Panc1 (cell line): ENCODE measurements around the gene PCSK2. TPM values are rescaled to one million over a fixed set of nuclear protein-coding genes. Genes with fewer than 3 reads are reported as not detected.

Source experiments
- ATAC-seq: fragments of 200-7000 bp; cut with Tn5 transposase; 2 replicates; pipeline ENCODE4 v1.9.1; 2020; ENCODE audit warnings: mild to moderate bottlenecking, moderate library complexity
- BruUV-seq: library from RNA; stranded (reverse); fragments of 400-500 nt; replicated peaks from 2 replicates; lab custom pipeline; 2021; lab: Mats Ljungman, UMichigan
- CTCF ChIA-PET: fragments of 300-600 bp; sonication (Branson Sonifier 250); formaldehyde crosslinking; loops from one replicate; lab custom pipeline; 2022; ENCODE audit warnings: antibody characterized with exemption; lab: Charles Lee
- POLR2A ChIA-PET: fragments of 300-600 bp; sonication (Branson Sonifier 250); formaldehyde crosslinking; loops from one replicate; lab custom pipeline; 2022; ENCODE audit warnings: antibody characterized with exemption; lab: Charles Lee
- DNase-seq: peaks from one replicate; pipeline ENCODE4 v3.0.0-alpha.2; 2010; ENCODE audit warnings: low read depth, low spot score
- H3K27ac ChIP-seq: 2 replicates; pipeline ENCODE4 v1.5.1; 2011; ENCODE audit warnings: mild to moderate bottlenecking, low read length, inconsistent platforms
- H3K27me3 ChIP-seq: fragments of 200-500 bp; sonication (Bioruptor generic); 2 replicates; pipeline ENCODE4 v1.6.0; 2014; ENCODE audit warnings: low read length, inconsistent platforms; ENCODE audit not compliant: control insufficient read depth, insufficient read depth
- H3K36me3 ChIP-seq: fragments of 200-500 bp; sonication (Bioruptor generic); 2 replicates; pipeline ENCODE4 v1.5.1; 2014; ENCODE audit warnings: inconsistent platforms, mild to moderate bottlenecking, low read length, moderate library complexity; ENCODE audit not compliant: control insufficient read depth, insufficient read depth
- H3K4me1 ChIP-seq: 2 replicates; pipeline ENCODE4 v1.5.1; 2011; ENCODE audit warnings: inconsistent platforms, mild to moderate bottlenecking, low read length, moderate library complexity; ENCODE audit not compliant: control insufficient read depth, insufficient read depth
- H3K4me3 ChIP-seq, 2 experiments: 2 replicates each; pipeline ENCODE4 v1.5.1; 2011 to 2012; ENCODE audit warnings: low read depth in 2 of 2, low read length in 2 of 2, mild to moderate bottlenecking in 2 of 2, inconsistent platforms in 1 of 2, moderate library complexity in 1 of 2
- H3K9me3 ChIP-seq: fragments of 200-500 bp; sonication (Bioruptor generic); 2 replicates; pipeline ENCODE4 v1.5.1; 2014; ENCODE audit warnings: low read depth, mild to moderate bottlenecking, inconsistent platforms, low read length, moderate library complexity; ENCODE audit not compliant: control insufficient read depth, insufficient read depth
- POLR2AphosphoS5 ChIP-seq: IDR thresholded peaks from 2 replicates; pipeline ENCODE4 v1.6.1; 2012; ENCODE audit warnings: mild to moderate bottlenecking, low read depth, low read length, moderate library complexity
- SIN3A ChIP-seq: IDR thresholded peaks from 2 replicates; pipeline ENCODE4 v1.6.1; 2012; ENCODE audit warnings: low read depth, mild to moderate bottlenecking, low read length, moderate library complexity, borderline replicate concordance; ENCODE audit not compliant: insufficient read depth
- TCF7L2 ChIP-seq: IDR thresholded peaks from 2 replicates; pipeline ENCODE4 v1.6.1; 2011; ENCODE audit warnings: mild to moderate bottlenecking, low read depth, low read length, inconsistent platforms
- in situ Hi-C: cut with HindIII; loops from 2 replicates; pipeline ENCODE4 v1.10.0; 2016; ENCODE audit warnings: low sequenced_read_pairs, low pct_unique_long_range_greater_than_20kb
- intact Hi-C: fragments of 100-400 bp; cut with micrococcal nuclease; formaldehyde crosslinking; loops from one replicate; pipeline ENCODE4 v1.10.0; 2022; ENCODE audit not compliant: unreplicated experiment
- total RNA-seq: library from RNA; stranded (reverse); gene quantifications from one replicate; pipeline ENCODE4 v1.2.1, GENCODE V29; 2021; ENCODE audit not compliant: unreplicated experiment
- TF ChIP-seq, protein P1 (sequence below): fragments of 450-650 bp; IDR thresholded peaks from 2 replicates; pipeline ENCODE4 v1.5.1; 2017; ENCODE audit warnings: mild to moderate bottlenecking
- TF ChIP-seq, protein P2 (sequence below), 2 experiments: IDR thresholded peaks; 2 replicates each; pipeline ENCODE4 v1.6.1; 2011 to 2012; ENCODE audit warnings: low read depth in 2 of 2, control low read depth in 1 of 2, low read length in 1 of 2, mild to moderate bottlenecking in 1 of 2, moderate library complexity in 1 of 2; ENCODE audit not compliant: insufficient read depth in 1 of 2

The PCSK2 gene
- total RNA-seq, 1 experiment from 2014 or later = not detected

- TF ChIP-seq SIN3A = no peak
- TF ChIP-seq, protein P1, sequence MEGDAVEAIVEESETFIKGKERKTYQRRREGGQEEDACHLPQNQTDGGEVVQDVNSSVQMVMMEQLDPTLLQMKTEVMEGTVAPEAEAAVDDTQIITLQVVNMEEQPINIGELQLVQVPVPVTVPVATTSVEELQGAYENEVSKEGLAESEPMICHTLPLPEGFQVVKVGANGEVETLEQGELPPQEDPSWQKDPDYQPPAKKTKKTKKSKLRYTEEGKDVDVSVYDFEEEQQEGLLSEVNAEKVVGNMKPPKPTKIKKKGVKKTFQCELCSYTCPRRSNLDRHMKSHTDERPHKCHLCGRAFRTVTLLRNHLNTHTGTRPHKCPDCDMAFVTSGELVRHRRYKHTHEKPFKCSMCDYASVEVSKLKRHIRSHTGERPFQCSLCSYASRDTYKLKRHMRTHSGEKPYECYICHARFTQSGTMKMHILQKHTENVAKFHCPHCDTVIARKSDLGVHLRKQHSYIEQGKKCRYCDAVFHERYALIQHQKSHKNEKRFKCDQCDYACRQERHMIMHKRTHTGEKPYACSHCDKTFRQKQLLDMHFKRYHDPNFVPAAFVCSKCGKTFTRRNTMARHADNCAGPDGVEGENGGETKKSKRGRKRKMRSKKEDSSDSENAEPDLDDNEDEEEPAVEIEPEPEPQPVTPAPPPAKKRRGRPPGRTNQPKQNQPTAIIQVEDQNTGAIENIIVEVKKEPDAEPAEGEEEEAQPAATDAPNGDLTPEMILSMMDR = no peak
- no peak for TF ChIP-seq TCF7L2
- TF ChIP-seq POLR2AphosphoS5 = no peak
- TF ChIP-seq, protein P2, sequence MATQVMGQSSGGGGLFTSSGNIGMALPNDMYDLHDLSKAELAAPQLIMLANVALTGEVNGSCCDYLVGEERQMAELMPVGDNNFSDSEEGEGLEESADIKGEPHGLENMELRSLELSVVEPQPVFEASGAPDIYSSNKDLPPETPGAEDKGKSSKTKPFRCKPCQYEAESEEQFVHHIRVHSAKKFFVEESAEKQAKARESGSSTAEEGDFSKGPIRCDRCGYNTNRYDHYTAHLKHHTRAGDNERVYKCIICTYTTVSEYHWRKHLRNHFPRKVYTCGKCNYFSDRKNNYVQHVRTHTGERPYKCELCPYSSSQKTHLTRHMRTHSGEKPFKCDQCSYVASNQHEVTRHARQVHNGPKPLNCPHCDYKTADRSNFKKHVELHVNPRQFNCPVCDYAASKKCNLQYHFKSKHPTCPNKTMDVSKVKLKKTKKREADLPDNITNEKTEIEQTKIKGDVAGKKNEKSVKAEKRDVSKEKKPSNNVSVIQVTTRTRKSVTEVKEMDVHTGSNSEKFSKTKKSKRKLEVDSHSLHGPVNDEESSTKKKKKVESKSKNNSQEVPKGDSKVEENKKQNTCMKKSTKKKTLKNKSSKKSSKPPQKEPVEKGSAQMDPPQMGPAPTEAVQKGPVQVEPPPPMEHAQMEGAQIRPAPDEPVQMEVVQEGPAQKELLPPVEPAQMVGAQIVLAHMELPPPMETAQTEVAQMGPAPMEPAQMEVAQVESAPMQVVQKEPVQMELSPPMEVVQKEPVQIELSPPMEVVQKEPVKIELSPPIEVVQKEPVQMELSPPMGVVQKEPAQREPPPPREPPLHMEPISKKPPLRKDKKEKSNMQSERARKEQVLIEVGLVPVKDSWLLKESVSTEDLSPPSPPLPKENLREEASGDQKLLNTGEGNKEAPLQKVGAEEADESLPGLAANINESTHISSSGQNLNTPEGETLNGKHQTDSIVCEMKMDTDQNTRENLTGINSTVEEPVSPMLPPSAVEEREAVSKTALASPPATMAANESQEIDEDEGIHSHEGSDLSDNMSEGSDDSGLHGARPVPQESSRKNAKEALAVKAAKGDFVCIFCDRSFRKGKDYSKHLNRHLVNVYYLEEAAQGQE (IDR thresholded peaks at IDR 0.05; ENCODE audit: insufficient read depth in 1 of 2, low read depth in 2 of 2, low read length in 1 of 2) = no peak
- DNase-seq = no peak
- POLR2A ChIA-PET = no interaction called here
- Histone ChIP-seq H3K36me3 (no peaks in the 10 kb centered on the region), H3K27ac (no peak overlapping the region), H3K9me3 (no peaks in the 10 kb centered on the region), H3K4me1 (no peaks in the 10 kb centered on the region), H3K4me3 (no peak overlapping the region), H3K27me3 (no peaks in the 10 kb centered on the region)
- in situ Hi-C loops = no loop called here
- no peak for ATAC-seq
- no TSS peak for BruUV-seq
- CTCF ChIA-PET = no interaction called here
- intact Hi-C loops = no loop called here
These were observed 123.5 kb downstream of the PCSK2 start for GRCh38 chr20:17350321-17350720.

GRCh38 chr20:17357238-17357637, 130.4 kb downstream of the PCSK2 start:
- POLR2A ChIA-PET = no interaction called here
- BruUV-seq = no TSS peak
- Histone ChIP-seq H3K36me3 (no peaks in the 10 kb centered on the region), H3K27me3 (no peaks in the 10 kb centered on the region), H3K4me1 (no peaks in the 10 kb centered on the region), H3K9me3 (no peaks in the 10 kb centered on the region), H3K27ac (no peak overlapping the region), H3K4me3 (no peak overlapping the region)
- CTCF ChIA-PET = no interaction called here
- DNase-seq = no peak
- TF ChIP-seq, protein P1 = no peak
- TF ChIP-seq, protein P2 (IDR thresholded peaks at IDR 0.05; ENCODE audit: insufficient read depth in 1 of 2, low read depth in 2 of 2, low read length in 1 of 2) = no peak
- TF ChIP-seq POLR2AphosphoS5 (no peak), TCF7L2 (no peak), SIN3A (no peak)
- no peak for ATAC-seq
- intact Hi-C loops = no loop called here
- in situ Hi-C loops = no loop called here
